Endodermal cell (in vitro differentiated cells): Measurements from ENCODE around the gene CORO2A. TPM values are rescaled to one million over a fixed set of nuclear protein-coding genes. Genes with fewer than 3 reads are reported as not detected.
A peak's percentile ranks its signal among the peaks of the same experiment; 100 is the strongest.

Experiments
- DNase-seq: peaks from one replicate; pipeline ENCODE4 v3.0.0-alpha.2; 2017
- H3K27ac ChIP-seq: 2 replicates; pipeline ENCODE4 v1.5.1; 2013; ENCODE audit warnings: mild to moderate bottlenecking, low read depth, low read length, moderate library complexity
- H3K27me3 ChIP-seq: 2 replicates; pipeline ENCODE4 v1.6.1; 2013; ENCODE audit warnings: mild to moderate bottlenecking, low read length, moderate library complexity; ENCODE audit not compliant: insufficient read depth, control insufficient read depth, poor library complexity, severe bottlenecking
- H3K36me3 ChIP-seq: 2 replicates; pipeline ENCODE4 v1.7.0; 2013; ENCODE audit warnings: mild to moderate bottlenecking, low read length, moderate library complexity; ENCODE audit not compliant: control insufficient read depth, insufficient read depth
- H3K4me1 ChIP-seq: one replicate; pipeline ENCODE4 v1.7.0; 2013; ENCODE audit warnings: low read length; ENCODE audit not compliant: control insufficient read depth, insufficient read depth
- H3K4me3 ChIP-seq: 2 replicates; pipeline ENCODE4 v1.5.1; 2013; ENCODE audit warnings: mild to moderate bottlenecking, low read length, moderate library complexity
- H3K9ac ChIP-seq: 2 replicates; pipeline ENCODE4 v1.6.1; 2013; ENCODE audit warnings: mild to moderate bottlenecking, low read length, moderate library complexity; ENCODE audit not compliant: poor library complexity, severe bottlenecking; ENCODE audit errors: extremely low read depth
- H3K9me3 ChIP-seq: 2 replicates; pipeline ENCODE4 v1.6.1; 2013; ENCODE audit warnings: mild to moderate bottlenecking, low read length, moderate library complexity; ENCODE audit not compliant: control insufficient read depth
- H3K27ac Mint-ChIP-seq: 2 replicates; pipeline ENCODE4 v1.8.0; 2020; ENCODE audit warnings: mixed read lengths
- H3K27me3 Mint-ChIP-seq: 2 replicates; pipeline ENCODE4 v1.8.0; 2021; ENCODE audit warnings: mild to moderate bottlenecking, mixed read lengths; ENCODE audit not compliant: insufficient read depth
- H3K36me3 Mint-ChIP-seq: 2 replicates; pipeline ENCODE4 v1.8.0; 2020; ENCODE audit warnings: low read depth, mixed read lengths
- H3K4me1 Mint-ChIP-seq: 2 replicates; pipeline ENCODE4 v1.8.0; 2020; ENCODE audit warnings: mixed read lengths
- H3K4me3 Mint-ChIP-seq: 2 replicates; pipeline ENCODE4 v1.8.0; 2020; ENCODE audit warnings: mild to moderate bottlenecking, moderate library complexity, mixed read lengths
- H3K9me3 Mint-ChIP-seq: 2 replicates; pipeline ENCODE4 v1.8.0; 2020; ENCODE audit warnings: mild to moderate bottlenecking, mixed read lengths
- WGBS, 2 experiments: methylation state at CpG; one replicate each; pipeline versions ENCODE4 v1.1.5 to v1.1.7; 2013; ENCODE audit warnings: missing lambda C conversion rate in 2 of 2, mixed read lengths in 1 of 2; ENCODE audit not compliant: insufficient coverage in 1 of 2, insufficient read length in 1 of 2; 5-methylcytosine and 5-hydroxymethylcytosine counted together
- total RNA-seq, 2 donors: library from RNA; stranded (reverse); fragmentation: NEBNext Ultra II Directional in 1 of 2; extraction: Animal tissue kit (Norgen Biotek cat#: 25700) in 1 of 2; gene quantifications; 2 replicates in 1 of 2; 3 replicates in 1 of 2; pipeline ENCODE4 v1.2.1, GENCODE V29; 2021
- TF ChIP-seq, protein P1 (sequence below): fragments of 200-600 bp; sonication (generic); conservative IDR thresholded peaks from 2 replicates; pipeline ENCODE4 v1.5.0; 2021; ENCODE audit warnings: antibody characterized with exemption, mild to moderate bottlenecking

Gene CORO2A
- total RNA-seq, 2 donors from 2014 or later = 21.0 to 22.8 TPM

DNA sequence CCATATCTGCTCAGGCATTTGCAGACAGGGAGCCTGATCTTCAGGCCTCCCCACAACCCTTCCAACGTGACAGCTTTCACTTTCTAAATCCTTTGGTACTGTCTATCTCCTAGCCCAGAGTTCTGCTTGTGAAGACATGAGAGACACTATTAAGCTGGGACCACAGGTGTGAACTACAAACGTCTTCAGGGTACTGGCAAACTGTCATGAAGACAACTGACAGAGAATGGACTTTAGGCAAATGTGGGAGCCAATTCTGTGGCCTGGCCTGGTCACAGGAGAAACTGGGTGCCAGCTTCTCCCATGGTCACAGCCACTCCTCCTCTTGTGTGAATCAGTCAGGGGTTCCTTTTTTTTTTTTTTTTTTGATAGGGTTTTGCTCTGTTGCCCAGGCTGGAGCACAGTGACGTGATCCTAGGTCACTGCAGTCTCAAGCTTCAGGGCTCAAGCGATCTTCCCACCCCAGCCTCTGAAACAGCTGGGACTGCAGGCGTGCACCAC lies 83.9 kb downstream of the CORO2A start:
- no peaks in the 10 kb centered on the region for H3K9me3 ChIP-seq
- Mint-ChIP-seq H3K9me3 (no peaks in the 10 kb centered on the region), H3K27me3 (no peaks in the 10 kb centered on the region), H3K27ac (no peak overlapping the region), H3K36me3 (peaks cover 2% of the 10 kb centered on the region), H3K4me3 (no peak overlapping the region), H3K4me1 (peaks cover 4% of the 10 kb centered on the region)
- no peaks in the 10 kb centered on the region for H3K36me3 ChIP-seq
- H3K27ac ChIP-seq = no peak overlapping the region
- TF ChIP-seq, protein P1, sequence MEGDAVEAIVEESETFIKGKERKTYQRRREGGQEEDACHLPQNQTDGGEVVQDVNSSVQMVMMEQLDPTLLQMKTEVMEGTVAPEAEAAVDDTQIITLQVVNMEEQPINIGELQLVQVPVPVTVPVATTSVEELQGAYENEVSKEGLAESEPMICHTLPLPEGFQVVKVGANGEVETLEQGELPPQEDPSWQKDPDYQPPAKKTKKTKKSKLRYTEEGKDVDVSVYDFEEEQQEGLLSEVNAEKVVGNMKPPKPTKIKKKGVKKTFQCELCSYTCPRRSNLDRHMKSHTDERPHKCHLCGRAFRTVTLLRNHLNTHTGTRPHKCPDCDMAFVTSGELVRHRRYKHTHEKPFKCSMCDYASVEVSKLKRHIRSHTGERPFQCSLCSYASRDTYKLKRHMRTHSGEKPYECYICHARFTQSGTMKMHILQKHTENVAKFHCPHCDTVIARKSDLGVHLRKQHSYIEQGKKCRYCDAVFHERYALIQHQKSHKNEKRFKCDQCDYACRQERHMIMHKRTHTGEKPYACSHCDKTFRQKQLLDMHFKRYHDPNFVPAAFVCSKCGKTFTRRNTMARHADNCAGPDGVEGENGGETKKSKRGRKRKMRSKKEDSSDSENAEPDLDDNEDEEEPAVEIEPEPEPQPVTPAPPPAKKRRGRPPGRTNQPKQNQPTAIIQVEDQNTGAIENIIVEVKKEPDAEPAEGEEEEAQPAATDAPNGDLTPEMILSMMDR = no peak
- DNase-seq = no peak
- 83 to 93% methylated on average over 3 to 5 of the region's 5 CpGs for WGBS, 2 experiments
- H3K9ac ChIP-seq = no peak overlapping the region
- H3K4me3 ChIP-seq = no peak overlapping the region
- H3K4me1 ChIP-seq = no peaks in the 10 kb centered on the region
- H3K27me3 ChIP-seq = no peaks in the 10 kb centered on the region

DNA sequence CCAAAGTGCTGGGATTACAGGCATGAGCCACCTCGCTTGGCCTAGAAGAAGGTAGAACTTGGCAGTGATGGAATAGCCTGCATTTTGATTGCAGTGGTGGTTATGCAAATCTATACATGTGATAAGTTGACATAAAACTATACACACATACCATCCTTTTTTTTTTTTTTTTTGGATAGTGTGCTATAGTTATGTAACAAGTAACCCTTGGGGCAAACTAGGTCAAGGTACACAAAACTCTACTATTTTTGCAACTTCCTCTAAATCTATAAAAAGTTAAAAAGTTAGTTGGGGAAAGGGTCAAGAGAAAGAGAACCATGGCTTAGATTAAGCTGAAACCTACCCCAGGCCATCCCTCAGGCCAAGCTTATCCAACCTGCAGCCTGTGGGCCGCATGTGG lies 84.5 kb downstream of the CORO2A start:
- H3K4me3 Mint-ChIP-seq = no peak overlapping the region

DNA sequence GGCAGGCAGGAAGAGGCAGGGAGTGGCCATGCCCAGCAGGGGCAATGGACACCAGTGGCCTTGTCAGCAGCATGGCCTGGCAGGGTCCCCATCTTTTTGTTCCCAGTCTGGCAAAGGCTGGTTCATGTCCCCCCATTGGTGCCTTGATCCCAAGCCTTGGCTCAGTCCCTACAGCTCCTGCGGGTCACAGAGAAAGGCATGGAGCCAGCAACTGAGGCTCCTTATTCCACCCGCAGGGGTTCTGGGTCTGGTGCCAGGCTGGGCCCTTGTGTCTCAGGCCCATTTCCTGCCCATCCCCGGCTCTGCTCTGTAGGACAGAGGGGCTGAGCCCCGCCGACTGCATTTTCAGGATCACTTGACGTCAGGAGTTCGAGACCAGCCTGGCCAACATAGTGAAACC lies 87.4 kb downstream of the CORO2A start:
- Histone ChIP-seq H3K36me3 (no peaks in the 10 kb centered on the region), H3K27ac (no peak overlapping the region), H3K4me1 (no peaks in the 10 kb centered on the region), H3K27me3 (no peaks in the 10 kb centered on the region), H3K9ac (no peak overlapping the region), H3K4me3 (no peak overlapping the region), H3K9me3 (no peaks in the 10 kb centered on the region)
- no peak overlapping the region for H3K27ac Mint-ChIP-seq
- 86 to 96% methylated on average over 7 of the region's 7 CpGs for WGBS, 2 experiments
- H3K9me3 Mint-ChIP-seq = no peaks in the 10 kb centered on the region
- no peak overlapping the region for H3K4me3 Mint-ChIP-seq
- no peaks in the 10 kb centered on the region for H3K36me3 Mint-ChIP-seq
- TF ChIP-seq, protein P1 = no peak
- H3K27me3 Mint-ChIP-seq = no peaks in the 10 kb centered on the region
- H3K4me1 Mint-ChIP-seq = peaks cover 14% of the 10 kb centered on the region
- DNase-seq = peak; percentile 33

More for the DNA sequence above, 84.5 kb downstream of the CORO2A start:
- TF ChIP-seq, protein P1 = no peak
- no peak for DNase-seq
- no peaks in the 10 kb centered on the region for H3K4me1 ChIP-seq
- Mint-ChIP-seq H3K9me3 (no peaks in the 10 kb centered on the region), H3K4me1 (peaks cover 4% of the 10 kb centered on the region), H3K27ac (no peak overlapping the region), H3K27me3 (no peaks in the 10 kb centered on the region), H3K36me3 (peaks cover 2% of the 10 kb centered on the region)
- no peak overlapping the region for H3K27ac ChIP-seq
- H3K4me3 ChIP-seq = no peak overlapping the region
- H3K27me3 ChIP-seq = no peaks in the 10 kb centered on the region
- WGBS, 2 experiments = 92% methylated on average over 2 of the region's 2 CpGs; no CpG with 5 or more reads in 1 of the 2 experiments
- no peak overlapping the region for H3K9ac ChIP-seq
- no peaks in the 10 kb centered on the region for H3K9me3 ChIP-seq
- no peaks in the 10 kb centered on the region for H3K36me3 ChIP-seq
